Activated CD8-positive, alpha-beta memory T cell treated with anti-CD3 and anti-CD28 coated beads for 48 hours (primary cell): Measurements from ENCODE around the gene THAP8.
A peak's percentile ranks its signal among the peaks of the same experiment; 100 is the strongest.

Experiments used
- DNase-seq, 3 experiments: peaks; one replicate each; pipeline ENCODE4 v3.0.0-alpha.2; 2020; ENCODE audit warnings: low read depth in 2 of 3, low spot score in 2 of 3

The THAP8 gene

DNA sequence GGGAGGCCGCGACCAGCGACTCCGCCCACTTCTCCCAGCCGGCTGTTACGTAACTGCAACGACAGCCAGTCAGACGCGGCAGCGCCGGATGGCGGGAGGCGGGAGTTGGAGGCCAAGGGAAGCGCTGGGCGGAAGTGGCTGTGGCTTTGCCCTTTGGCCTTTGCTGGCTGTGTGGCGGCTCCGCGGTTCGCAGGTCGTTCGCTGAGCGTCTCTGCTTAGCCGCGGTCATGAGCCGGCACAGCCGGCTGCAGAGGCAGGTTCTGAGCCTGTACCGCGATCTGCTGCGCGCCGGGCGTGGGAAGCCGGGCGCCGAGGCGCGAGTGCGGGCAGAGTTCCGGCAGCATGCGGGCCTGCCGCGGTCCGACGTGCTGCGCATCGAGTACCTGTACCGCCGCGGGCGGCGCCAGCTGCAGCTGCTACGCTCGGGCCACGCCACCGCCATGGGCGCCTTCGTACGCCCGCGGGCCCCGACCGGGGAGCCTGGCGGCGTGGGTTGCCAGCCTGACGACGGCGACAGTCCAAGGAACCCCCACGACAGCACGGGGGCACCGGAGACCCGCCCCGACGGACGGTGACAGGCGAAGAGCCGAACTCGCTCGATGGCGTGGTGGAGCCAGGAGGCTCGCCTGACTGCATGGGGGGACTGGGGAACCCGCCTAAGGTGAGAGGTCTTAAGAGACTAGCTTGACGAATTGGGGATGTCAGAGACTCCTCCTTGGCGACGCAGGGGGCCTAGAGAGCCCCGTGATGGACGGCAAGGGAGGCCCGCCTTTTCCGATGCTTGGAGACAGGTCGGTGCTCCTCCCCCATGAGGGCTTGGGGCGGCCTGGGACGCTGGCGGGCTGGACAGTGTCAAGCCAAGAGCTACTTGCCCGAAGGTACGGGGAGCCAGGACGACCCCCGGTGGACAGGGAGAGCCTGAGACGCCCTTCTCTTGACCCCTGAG is 58.8 kb downstream of the THAP8 start, which contains the start of gene SDHAF1:
SDHAF1 (plus strand) TSS at position 141 of the 946 bp plus-strand sequence; CDS start at position 228, 87 bp downstream.
- DNase-seq, result peak; percentile 83 to 92 (median 91)

DNA sequence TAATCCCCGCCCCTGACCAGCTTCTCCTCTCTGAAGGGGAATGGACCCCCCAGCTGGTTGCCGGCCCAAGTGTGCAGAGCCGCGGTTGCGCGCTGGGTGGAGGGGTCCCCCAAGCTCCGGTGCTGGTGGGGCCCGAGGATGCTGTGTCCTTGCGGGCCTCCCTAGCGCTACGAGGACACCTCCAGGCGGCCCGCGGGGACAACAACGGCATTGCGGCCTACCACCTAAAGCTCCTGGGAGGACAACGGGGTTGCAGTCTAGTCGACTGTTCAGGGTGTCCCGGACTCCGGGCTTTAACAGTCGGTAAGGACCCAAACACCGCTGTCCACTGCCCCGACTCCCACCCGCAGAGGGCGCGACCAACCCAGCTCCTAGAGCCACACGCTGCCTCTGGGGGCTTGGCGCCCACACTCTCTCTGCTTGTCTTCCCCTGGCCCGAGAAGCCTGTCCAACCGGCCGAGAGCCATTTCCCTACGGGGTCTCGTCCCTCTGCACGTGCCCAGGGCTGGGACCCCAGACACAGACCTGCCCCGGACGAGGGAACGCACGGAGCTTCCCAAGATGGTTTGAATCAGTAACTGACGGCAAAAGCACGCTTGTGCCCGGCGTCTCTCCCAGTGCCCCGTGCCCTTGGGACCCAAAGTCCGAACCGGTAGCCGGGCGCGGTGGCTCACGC is 60.0 kb downstream of the THAP8 start:
- no peak for DNase-seq

DNA sequence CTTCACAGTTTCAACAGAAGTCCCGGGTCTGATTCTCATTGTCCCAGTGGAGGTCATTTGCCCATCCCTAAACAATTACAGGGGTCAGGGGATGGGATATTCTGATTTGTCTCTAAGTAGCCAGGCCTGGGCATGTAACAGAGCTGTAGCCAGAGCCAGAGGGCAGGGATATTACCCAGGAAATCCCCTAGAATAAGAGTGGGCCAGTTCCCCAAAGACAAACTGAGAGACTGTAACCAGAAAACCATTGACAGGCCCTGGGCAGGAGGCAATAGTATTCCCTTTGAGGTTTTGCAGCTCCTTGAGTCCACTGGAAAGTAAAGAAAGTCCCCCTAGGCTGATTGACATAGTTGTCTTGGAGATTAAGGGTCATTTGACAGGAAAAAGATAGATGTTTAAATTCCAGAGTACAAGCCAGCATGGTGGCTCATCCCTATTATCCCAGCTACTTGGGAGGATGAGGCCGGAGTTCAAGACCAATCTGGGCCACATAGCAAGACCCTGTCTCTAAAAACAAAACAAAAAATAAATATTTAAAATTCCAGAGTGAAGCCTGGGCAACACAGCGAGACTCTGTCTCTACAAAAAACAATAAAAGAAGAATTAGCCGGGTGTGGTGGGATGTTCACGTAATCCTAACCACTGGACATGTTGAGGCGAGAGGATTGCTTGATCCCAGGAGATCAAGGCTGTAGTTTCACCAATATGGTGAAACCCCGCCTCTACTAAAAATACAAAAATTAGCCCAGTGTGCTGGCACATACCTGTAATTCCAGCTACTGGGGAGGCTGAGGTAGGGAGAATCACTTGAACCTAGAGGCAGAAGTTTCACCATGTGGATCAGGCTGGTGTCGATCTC is 60.9 kb downstream of the THAP8 start:
- DNase-seq, result no peak

DNA sequence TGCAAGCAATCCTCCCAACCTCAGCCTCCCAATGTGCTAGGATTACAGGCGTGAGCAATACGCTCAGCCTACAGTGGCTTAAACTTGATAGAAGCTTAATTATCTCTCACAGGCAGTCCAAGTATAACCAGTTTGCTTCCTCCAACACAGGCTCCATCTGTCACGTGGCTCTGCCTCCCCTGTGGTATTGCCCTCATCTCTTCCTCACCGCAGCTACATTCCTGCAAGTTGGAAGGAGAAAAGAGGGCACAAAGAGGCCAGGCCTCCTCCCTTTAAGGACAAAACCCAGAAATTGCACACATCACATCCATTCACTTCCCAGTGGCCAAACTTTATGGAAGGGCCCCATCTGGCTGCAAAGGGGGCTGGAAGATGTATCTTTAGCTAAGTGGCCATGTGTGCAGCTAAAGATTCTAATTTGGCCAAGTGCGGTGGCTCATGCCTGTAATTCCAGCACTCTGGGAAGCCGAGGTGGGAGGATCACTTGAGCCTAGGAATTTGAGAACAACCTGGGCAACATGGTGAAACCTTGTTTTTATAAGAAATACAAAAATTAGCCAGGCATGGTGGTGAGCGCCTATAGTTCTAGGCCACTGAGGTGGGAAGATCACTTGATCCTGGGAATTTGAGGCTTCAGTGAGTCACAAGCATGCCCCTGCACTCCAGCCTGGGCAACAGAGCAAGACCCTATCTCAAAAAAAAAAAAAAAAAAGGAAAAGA is 62.2 kb downstream of the THAP8 start:
- DNase-seq, result no peak

DNA sequence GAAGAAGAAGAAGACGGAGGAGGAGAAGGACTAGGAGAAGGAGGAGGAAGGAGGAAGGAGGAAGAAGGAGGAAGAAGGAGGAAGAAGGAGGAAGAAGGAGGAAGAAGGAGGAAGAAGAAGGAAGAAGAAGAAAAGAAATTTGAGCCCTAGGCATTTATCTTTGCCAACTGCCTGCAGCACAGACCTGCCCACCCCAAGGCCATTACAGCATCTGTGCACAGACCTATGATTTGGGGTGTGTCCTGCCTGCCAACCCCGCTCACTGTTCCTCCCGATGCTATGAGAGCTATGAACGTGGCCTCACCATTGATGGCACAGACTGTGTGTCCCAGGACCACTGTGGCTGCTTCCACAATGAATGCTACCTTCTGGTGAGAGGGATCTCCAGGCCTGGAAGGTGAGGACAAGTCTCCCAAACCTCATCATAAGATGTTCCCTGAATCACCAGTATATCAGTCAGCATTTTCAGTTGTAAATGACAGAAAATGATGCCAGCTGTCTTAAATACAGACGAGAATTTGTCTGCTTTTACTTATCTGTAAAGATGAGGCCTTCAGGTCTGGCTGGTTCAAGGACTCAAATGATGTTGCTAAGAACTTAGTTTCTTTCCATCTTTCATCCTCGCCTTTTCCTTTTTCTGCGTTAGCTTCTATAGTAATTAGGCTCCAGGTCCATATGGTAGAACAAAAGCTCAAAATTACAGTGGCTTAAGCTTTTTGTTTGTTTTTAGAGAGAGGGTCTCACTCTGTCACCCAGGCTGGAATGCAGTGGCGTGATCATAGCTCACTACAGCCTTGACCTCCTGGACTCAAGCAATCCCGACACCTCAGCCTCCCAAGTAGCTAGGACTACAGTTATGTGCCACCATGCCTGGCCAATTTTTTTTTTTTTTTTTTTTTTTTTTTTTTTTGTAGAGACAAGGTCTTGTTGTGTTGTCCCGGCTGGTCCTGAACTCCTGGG is 63.0 kb downstream of the THAP8 start:
- no peak for DNase-seq

DNA sequence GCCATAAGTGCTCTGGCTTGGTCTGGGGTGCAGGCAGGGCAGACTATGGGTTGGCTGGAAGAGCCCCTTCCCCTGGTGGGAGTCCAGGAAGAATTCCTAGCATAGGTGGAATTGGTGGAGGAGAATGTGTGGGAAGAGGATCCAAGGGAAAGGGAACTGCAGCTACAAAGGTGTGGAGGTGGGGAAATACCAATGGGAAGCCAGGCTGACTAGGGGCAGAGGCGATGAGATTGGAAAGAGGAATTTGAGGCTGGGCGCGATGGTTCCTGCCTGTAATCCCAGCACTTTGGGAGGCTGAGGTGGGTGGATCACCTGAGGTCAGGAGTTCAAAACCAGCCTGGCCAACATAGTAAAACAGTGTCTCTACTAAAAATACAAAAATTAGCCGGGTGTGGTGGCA is 63.9 kb downstream of the THAP8 start:
- DNase-seq, result no peak

DNA sequence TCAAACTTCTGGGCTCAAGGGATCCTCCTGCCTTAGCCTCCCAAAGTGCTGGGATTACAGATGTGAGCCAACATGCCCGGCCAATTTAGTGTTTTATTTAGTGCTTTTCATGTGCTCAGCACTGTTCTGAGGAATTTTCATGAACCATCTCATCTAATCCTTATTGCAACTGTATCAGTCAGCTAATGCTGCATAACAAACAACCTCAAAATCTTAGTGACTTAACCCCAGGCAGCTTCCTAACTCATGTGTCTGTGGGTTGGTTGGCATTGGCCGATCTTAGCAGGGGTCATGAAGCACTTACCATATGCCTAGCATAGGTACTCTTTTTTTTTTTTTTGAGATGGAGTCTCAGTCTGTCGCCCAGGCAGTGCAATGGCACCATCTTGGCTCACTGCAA is 65.3 kb downstream of the THAP8 start:
- DNase-seq, result no peak

DNA sequence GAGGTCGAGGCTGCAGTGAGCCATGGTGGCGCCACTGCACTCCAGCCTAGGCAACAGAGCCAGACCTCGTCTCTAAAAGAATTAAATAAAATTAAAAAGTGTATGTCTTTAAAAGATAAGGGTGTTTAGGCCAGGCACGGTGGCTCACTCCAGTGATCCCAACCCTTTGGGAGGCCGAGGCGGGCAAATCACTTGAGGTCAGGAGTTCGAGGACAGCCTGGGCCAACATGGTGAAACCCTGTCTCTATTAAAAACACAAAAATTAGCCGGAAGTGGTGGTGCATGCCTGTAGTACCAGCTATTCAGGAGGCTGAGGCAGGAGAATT is 66.6 kb downstream of the THAP8 start:
- no peak for DNase-seq

DNA sequence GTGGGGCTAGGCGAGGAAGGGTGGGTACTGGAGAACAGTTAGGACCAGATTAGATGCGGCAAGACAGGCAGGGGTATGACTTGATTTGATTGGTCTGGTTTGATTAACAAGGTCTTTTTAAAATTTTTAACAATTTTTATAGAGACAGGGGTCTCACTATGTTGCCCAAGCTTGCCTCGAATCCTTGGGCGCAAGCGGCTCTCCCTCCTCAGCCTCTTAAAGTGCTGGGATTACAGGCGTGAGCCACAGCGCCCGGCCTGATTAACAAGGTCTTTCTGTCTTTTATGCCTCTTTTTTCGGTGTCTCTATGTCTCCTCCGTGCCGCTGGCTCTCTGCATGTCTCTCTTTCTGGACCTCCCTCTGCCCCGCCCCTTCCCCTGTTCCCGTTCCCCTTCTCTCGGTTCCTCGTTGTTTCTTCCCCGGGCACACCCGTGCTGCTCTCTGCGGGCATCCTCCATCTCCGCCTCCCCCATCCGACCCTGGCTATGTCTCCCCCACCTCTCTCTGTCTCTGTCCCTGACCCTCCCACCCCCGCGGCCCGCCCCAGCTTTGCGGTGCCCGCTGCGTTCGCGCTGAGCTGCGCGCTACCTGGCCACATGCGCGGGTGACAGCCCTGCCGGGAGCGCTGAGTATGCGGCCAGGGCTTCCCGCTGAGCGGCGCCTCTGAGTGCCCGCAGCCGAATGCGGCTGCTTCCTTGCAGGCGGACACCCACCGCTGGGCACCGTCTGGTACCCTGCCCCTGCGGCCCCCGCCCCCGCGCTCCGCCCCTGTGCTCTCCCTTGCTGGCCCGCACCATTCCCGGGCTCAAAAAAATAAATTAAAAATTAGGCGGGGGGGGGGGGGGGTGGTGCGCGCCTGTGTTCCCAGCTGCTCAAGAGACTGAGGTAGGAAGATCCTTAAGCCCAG is 67.2 kb downstream of the THAP8 start:
- no peak for DNase-seq

DNA sequence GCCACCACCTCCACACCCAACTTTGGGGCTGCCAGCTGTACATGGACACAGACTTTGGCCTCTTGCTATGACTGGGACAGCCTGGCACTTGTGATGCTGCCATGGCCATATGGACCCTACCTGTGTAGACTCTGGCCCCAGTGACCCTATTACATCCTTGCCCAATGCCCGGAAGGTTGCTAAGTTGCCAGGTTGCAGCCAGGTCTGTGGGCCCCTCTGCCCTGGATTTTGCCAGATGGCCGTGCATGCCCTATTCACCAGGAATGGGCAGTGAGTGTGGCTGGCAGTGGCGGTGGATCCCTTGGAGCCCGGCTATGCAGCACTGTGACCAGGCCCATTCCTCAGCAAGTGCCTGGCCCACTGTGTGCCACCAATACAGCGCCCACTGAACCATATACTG is 68.0 kb downstream of the THAP8 start:
- DNase-seq, result no peak
